SU-DHL-6 (cell line): Measurements from ENCODE around the gene SLC35B3.
"Not testable (repeated sequence)": the region's sequence is repeated elsewhere in the genome, so short reads cannot be mapped to it uniquely, and the experiment has no call there.

Experiments used
- H2AFZ ChIP-seq: fragments of 200-600 bp; sonication (generic); 2 replicates; pipeline ENCODE4 v1.6.1; 2014; ENCODE audit warnings: low read depth, mild to moderate bottlenecking, moderate library complexity, mixed read lengths, antibody characterized with exemption, low read length; ENCODE audit not compliant: severe bottlenecking
- H3F3A ChIP-seq: fragments of 200-600 bp; shearing (Covaris generic); 2 replicates; pipeline ENCODE4 v1.6.0; 2016; ENCODE audit warnings: antibody characterized with exemption, mild to moderate bottlenecking; ENCODE audit not compliant: insufficient read depth
- H3K27ac ChIP-seq: fragments of 200-600 bp; sonication (generic); 2 replicates; pipeline ENCODE4 v1.5.1; 2016; ENCODE audit warnings: low read depth, mild to moderate bottlenecking, low read length, moderate library complexity, mixed read lengths
- H3K27me3 ChIP-seq: fragments of 200-600 bp; sonication (generic), shearing (Covaris generic); 2 replicates; pipeline ENCODE4 v1.6.0; 2014; ENCODE audit warnings: mild to moderate bottlenecking, low read length
- H3K36me3 ChIP-seq: fragments of 200-600 bp; sonication (generic); 2 replicates; pipeline ENCODE4 v1.6.1; 2014; ENCODE audit warnings: mild to moderate bottlenecking, low read length, mixed read lengths
- H3K4me2 ChIP-seq: fragments of 300-600, 200-600 bp; shearing (Covaris generic), sonication (generic); 2 replicates; pipeline ENCODE4 v1.6.0; 2014; ENCODE audit warnings: low read length, low read depth, mild to moderate bottlenecking; ENCODE audit not compliant: poor library complexity, severe bottlenecking
- H3K4me3 ChIP-seq: fragments of 200-600 bp; sonication (generic); 2 replicates; pipeline ENCODE4 v1.5.1; 2014; ENCODE audit warnings: antibody characterized with exemption, low read length, mild to moderate bottlenecking, mixed read lengths; ENCODE audit not compliant: insufficient read depth, poor library complexity, severe bottlenecking
- H3K79me2 ChIP-seq: fragments of 200-600 bp; sonication (generic); 2 replicates; pipeline ENCODE4 v1.6.1; 2014; ENCODE audit warnings: mild to moderate bottlenecking, low read length, moderate library complexity; ENCODE audit not compliant: insufficient read depth
- H3K9ac ChIP-seq: fragments of 200-600 bp; sonication (generic); 2 replicates; pipeline ENCODE4 v1.7.0; 2014; ENCODE audit warnings: mild to moderate bottlenecking, low read length
- H3K9me2 ChIP-seq: fragments of 200-600 bp; sonication (generic); replicated peaks from 2 replicates; pipeline ENCODE4 v1.6.1; 2014; ENCODE audit warnings: low read length; ENCODE audit not compliant: insufficient read depth
- H3K9me3 ChIP-seq: fragments of 200-600 bp; sonication (generic); 2 replicates; pipeline ENCODE4 v1.6.1; 2014; ENCODE audit warnings: low read length, mixed read lengths; ENCODE audit not compliant: insufficient read depth
- H4K20me1 ChIP-seq: fragments of 200-600 bp; sonication (generic); 2 replicates; pipeline ENCODE4 v1.6.1; 2014; ENCODE audit warnings: low read depth, mild to moderate bottlenecking, antibody characterized with exemption, low read length, moderate library complexity, mixed read lengths
- EZH2phosphoT487 ChIP-seq: fragments of 200-600 bp; sonication (generic), shearing (Covaris generic); conservative IDR thresholded peaks from 2 replicates; pipeline ENCODE4 v1.6.1; 2018; ENCODE audit warnings: mild to moderate bottlenecking, antibody characterized with exemption, low read length, moderate library complexity, mixed read lengths
- TF ChIP-seq, protein P1 (sequence below): fragments of 200-600 bp; sonication (generic); IDR thresholded peaks from one replicate; pipeline ENCODE4 v1.5.1; 2017; ENCODE audit warnings: antibody characterized with exemption, mild to moderate bottlenecking, low read length, moderate library complexity; ENCODE audit not compliant: insufficient read depth, poor library complexity, severe bottlenecking

The SLC35B3 gene

DNA sequence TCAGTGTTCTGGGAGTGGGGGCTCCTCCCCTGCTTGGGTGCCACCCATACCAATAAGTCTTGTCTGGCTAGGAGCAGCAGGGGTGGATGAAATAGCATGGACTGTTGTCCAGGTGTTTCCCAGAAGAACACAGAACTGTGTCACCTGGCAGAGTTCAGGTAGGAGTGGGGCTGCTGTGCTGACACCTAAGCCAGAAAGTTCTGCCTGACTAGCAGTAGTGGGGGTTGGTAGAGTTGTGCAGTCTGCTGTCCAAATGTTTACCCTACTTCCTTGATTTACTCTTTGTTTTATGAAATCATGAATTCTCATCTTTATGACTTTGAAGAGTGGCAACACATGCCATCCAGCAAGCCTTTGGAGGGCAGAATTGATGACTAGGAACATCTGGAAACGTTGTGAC is 27.3 kb upstream of the SLC35B3 start:
- H2AFZ ChIP-seq, result no peak overlapping the region
- TF ChIP-seq, protein P1, sequence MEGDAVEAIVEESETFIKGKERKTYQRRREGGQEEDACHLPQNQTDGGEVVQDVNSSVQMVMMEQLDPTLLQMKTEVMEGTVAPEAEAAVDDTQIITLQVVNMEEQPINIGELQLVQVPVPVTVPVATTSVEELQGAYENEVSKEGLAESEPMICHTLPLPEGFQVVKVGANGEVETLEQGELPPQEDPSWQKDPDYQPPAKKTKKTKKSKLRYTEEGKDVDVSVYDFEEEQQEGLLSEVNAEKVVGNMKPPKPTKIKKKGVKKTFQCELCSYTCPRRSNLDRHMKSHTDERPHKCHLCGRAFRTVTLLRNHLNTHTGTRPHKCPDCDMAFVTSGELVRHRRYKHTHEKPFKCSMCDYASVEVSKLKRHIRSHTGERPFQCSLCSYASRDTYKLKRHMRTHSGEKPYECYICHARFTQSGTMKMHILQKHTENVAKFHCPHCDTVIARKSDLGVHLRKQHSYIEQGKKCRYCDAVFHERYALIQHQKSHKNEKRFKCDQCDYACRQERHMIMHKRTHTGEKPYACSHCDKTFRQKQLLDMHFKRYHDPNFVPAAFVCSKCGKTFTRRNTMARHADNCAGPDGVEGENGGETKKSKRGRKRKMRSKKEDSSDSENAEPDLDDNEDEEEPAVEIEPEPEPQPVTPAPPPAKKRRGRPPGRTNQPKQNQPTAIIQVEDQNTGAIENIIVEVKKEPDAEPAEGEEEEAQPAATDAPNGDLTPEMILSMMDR, result no peak
- TF ChIP-seq EZH2phosphoT487, result no peak

GRCh38 chr6:8462169-8462568 is 26.8 kb upstream of the SLC35B3 start:
- no peak overlapping the region for H2AFZ ChIP-seq

More for the DNA sequence above, 27.3 kb upstream of the SLC35B3 start:
- no peak overlapping the region for H3K4me3 ChIP-seq
- H3K9me2 ChIP-seq, result no peaks in the 10 kb centered on the region
- H3K27me3 ChIP-seq, result no peaks in the 10 kb centered on the region
- no peaks in the 10 kb centered on the region for H3K36me3 ChIP-seq
- H3K27ac ChIP-seq, result no peak overlapping the region
- no peaks in the 10 kb centered on the region for H3F3A ChIP-seq
- H3K9me3 ChIP-seq, result no peaks in the 10 kb centered on the region
- H4K20me1 ChIP-seq, result no peaks in the 10 kb centered on the region
- H3K79me2 ChIP-seq, result no peaks in the 10 kb centered on the region
- H3K9ac ChIP-seq, result no peak overlapping the region
- H3K4me2 ChIP-seq, result no peak overlapping the region

DNA sequence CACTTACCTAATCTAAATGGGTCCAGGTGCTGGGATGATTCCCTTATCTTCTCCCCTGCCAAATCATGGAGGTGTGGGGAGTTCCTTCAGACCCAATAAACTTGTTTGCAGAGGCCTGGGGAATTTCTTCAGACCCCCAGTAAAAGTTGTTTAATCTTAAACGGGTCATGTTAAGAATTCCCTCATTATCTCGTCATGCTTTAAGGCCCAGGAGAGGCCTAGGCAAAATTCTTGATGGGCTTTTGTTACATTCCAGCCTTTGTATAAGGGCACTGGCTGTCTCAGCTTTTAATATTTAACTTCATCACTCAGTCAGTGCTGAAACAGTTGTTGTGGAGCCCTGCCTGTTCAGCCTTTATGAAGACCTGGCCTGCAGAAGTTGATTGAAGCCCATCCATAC is 11.0 kb upstream of the SLC35B3 start:
- no peaks in the 10 kb centered on the region for H3K79me2 ChIP-seq
- H3K9me2 ChIP-seq, result no peaks in the 10 kb centered on the region
- H3K4me2 ChIP-seq, result no peak overlapping the region
- no peak overlapping the region for H2AFZ ChIP-seq
- H3F3A ChIP-seq, result no peaks in the 10 kb centered on the region
- 0 out of 2 replicates have a peak, but pooled peaks cover 2% of the 10 kb centered on the region for H4K20me1 ChIP-seq
- H3K9ac ChIP-seq, result no peak overlapping the region
- no peak overlapping the region for H3K4me3 ChIP-seq
- H3K27me3 ChIP-seq, result no peaks in the 10 kb centered on the region
- no peak overlapping the region for H3K27ac ChIP-seq
- no peaks in the 10 kb centered on the region for H3K36me3 ChIP-seq
- no peaks in the 10 kb centered on the region for H3K9me3 ChIP-seq
- TF ChIP-seq EZH2phosphoT487, result no peak
- TF ChIP-seq, protein P1, result no peak

More at GRCh38 chr6:8462169-8462568, 26.8 kb upstream of the SLC35B3 start:
- H3K9me2 ChIP-seq, result no peaks in the 10 kb centered on the region
- no peaks in the 10 kb centered on the region for H3K27me3 ChIP-seq
- TF ChIP-seq EZH2phosphoT487, result no peak
- TF ChIP-seq, protein P1, result peak; percentile 9
- no peak overlapping the region for H3K27ac ChIP-seq
- H3K4me2 ChIP-seq, result no peak overlapping the region
- H3F3A ChIP-seq, result no peaks in the 10 kb centered on the region
- no peaks in the 10 kb centered on the region for H4K20me1 ChIP-seq
- H3K9ac ChIP-seq, result no peak overlapping the region
- H3K4me3 ChIP-seq, result no peak overlapping the region
- H3K36me3 ChIP-seq, result no peaks in the 10 kb centered on the region
- no peaks in the 10 kb centered on the region for H3K79me2 ChIP-seq
- H3K9me3 ChIP-seq, result no peaks in the 10 kb centered on the region

- H3K4me2 ChIP-seq, H3K27ac ChIP-seq, H2AFZ ChIP-seq, H3K4me3 ChIP-seq, H3F3A ChIP-seq, H4K20me1 ChIP-seq, H3K27me3 ChIP-seq, H3K9me3 ChIP-seq, H3K9ac ChIP-seq, H3K79me2 ChIP-seq, H3K36me3 ChIP-seq, H3K9me2 ChIP-seq: not testable (repeated sequence)
Measured at GRCh38 chr6:8445930-8446329, 10.6 kb upstream of the SLC35B3 start.
